Hepatocyte (in vitro differentiated cells): ENCODE measurements around the gene RAB3IP.

Source experiments
- CTCF ChIP-seq: fragments of 200-600 bp; sonication (generic); IDR thresholded peaks from 2 replicates; pipeline ENCODE4 v1.5.1; 2016; ENCODE audit warnings: antibody characterized with exemption, mild to moderate bottlenecking; ENCODE audit not compliant: poor library complexity
- EZH2 ChIP-seq: fragments of 200-600 bp; sonication (generic); IDR thresholded peaks from 2 replicates; pipeline ENCODE4 v1.6.1; 2016; ENCODE audit warnings: antibody characterized with exemption, mild to moderate bottlenecking, borderline replicate concordance

GRCh38 chr12:69714542-69714941 lies 24.1 kb upstream of the RAB3IP start:
- TF ChIP-seq CTCF = no peak
- TF ChIP-seq EZH2 = no peak
